GM12892 (cell line): ENCODE results near the gene ATP9B.

Experiments
- DNase-seq: peaks from one replicate; pipeline ENCODE4 v3.0.0; 2011; ENCODE audit not compliant: insufficient read length
- FAIRE-seq: peaks from 2 replicates; lab custom pipeline; 2011; peaks lifted over from hg19 to GRCh38; lab: Jason Lieb, UNC
- POLR2A ChIP-seq: IDR thresholded peaks from 2 replicates; pipeline ENCODE4 v1.6.1; 2011; ENCODE audit warnings: low read depth, low read length, control low read depth
- POLR2AphosphoS5 ChIP-seq: IDR thresholded peaks from 2 replicates; pipeline ENCODE4 v1.6.1; 2011; ENCODE audit warnings: low read depth, low read length, control low read depth
- TAF1 ChIP-seq: IDR thresholded peaks from 2 replicates; pipeline ENCODE4 v1.6.1; 2011; ENCODE audit warnings: low read depth, mild to moderate bottlenecking, control low read depth, low read length, borderline replicate concordance

ATP9B gene

DNA sequence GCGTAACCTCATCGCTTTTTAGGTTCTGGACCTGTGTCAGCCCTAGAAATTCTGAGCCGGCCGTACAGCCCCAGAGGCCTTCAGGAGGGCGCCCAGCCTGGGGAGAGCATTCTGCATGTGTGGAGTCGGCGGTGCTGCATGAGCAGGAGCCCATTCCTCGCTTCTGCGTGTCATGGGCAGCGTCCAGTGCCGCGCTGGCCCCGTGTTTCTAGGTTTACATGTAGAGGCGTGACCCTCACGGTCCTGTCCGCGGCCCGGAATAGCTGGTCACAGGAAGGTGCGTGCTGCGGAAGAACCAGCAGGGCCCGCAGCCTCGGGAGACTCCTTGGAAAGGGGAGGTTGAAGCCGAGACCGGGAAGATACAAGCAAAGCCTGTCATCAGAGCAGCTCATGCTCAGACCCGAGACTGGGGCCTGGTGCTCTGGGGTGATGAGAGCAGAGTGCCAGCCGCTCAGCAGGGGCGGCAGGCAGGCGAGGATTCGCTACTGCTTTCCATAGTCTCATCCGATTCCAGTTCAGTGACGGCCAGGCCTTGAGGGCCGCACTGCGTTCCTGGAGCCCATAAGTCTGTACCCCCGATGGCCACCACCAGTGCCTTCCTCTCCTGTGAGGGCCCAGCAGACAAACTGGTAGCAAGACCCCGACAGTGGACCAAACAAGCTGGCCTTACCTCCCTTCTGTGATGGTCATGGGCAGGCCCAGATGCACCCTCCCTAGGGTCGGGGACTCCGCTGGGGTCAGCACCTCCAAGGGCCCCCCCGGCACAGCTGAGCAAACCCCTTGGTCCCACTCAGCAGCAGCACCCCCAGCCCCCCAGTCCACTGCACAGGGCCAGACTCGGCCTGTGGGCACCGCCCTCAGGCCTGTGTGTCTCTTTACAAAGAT lies 311.0 kb downstream of the ATP9B start:
- TF ChIP-seq TAF1 (no peak), POLR2AphosphoS5 (no peak), POLR2A (no peak)
- no peak for DNase-seq
- FAIRE-seq: no peak

DNA sequence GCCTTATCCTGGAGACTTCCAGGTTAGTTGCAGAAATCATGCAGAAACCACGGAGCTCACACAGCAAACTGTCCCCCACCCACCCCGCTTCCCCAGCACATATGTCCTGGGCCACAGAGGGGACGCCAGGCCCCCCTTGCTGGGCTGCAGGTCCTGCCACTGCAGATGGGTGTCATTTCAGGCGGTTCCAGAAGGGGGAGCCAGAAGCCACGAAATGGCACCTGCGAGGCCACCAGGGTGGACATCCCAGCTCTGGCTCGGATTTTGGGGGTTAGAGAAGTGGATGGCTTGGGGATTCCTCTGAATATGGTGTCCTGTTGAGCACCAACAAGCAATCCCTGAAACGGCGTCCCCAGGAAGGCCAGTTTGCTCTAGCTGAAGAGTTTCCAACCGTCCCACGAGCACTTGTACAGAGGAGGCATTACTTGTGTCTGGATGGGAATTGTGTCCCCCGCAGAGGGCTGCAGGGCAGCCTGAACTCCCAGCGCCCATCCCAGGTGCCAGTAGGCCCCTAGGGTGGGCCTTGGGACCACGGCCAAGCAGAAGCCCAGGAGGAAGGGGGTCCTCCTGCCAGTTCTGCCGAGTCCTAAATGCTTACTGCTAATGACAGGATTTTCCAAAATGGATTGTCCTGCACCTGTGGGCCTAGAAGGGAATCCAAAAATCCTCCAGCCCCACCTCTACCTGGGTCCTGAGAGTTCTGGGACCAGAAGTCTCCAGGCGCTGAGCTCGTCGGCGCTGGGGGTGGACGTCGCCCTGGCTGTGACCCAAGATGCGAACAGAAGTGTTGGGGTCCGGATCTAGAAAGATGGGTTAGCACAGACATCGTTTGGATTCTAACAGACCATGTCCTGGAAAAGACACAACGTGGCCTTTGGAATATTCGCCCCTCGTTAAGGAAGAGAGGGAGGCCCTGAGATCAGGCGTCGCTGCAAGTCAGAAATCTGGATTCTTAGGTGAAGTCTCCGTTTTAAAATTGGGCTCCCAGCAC lies 311.9 kb downstream of the ATP9B start:
- DNase-seq (peak; percentile 83), FAIRE-seq (peak; percentile 38)
- TF ChIP-seq POLR2AphosphoS5: no peak
- no peak for TF ChIP-seq POLR2A
- TF ChIP-seq TAF1: no peak

DNA sequence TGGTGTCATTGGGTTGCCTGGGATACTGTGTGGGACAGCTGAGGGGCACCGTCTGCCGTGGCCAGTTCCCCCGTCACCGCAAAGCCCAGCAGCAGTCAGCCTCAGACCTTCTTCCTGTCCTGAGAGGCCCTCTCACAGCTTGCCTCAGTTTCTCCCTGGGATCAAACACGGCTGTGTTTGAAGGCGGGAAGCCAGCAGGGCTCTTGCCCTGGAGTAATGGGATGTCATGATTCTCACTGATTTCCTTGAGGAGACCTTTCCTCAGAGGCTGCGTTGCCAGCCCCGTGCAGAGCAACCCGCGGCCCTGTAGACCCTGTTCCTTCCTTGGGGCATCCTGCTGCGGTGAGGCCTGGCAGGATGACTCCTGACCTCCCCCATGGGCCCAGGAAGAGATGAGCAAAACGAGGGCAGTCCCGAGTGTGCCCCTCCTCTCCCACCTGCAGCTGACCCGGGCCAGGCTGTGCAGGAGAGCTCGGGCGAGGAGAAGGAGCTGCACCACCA lies 312.7 kb downstream of the ATP9B start:
- TF ChIP-seq POLR2AphosphoS5: no peak
- TF ChIP-seq TAF1: no peak
- TF ChIP-seq POLR2A: no peak
- FAIRE-seq (no peak), DNase-seq (no peak)

DNA sequence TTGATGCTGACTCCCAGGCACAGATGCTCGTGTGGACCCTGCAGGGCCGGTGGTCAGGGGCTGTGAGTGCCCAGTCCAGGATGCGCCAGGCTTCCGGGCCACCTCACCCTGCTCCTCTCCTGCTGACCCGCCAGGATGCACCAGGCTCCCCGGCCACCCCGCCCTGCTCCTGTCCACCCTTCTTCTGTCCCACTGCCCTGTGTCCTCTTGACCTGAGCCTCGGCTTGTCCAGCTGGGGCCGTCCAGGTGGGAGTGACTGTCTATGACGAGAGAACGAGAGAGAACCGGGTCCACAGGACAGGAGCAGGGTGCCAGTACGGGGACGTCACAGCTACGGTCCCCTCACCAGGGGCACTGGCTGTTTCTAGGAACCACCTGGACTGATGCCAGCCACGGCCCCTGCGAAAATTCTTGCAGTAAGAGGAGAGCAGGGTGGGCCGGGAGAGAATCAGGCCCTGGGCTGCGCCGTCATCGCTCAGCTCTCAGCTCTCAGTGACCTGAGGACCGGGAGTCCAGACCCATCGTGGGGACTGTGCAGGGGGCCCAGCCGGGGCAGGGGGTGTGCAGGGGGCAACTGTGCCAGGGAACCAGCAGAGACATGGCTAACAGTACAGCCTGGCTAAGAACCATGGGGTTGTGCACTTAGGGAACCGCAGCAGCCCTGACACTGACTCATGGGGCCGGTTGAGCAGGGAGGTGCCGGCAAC lies 313.6 kb downstream of the ATP9B start:
- DNase-seq (no peak), FAIRE-seq (no peak)
- TF ChIP-seq POLR2AphosphoS5: no peak
- TF ChIP-seq POLR2A: no peak
- TF ChIP-seq TAF1: no peak

DNA sequence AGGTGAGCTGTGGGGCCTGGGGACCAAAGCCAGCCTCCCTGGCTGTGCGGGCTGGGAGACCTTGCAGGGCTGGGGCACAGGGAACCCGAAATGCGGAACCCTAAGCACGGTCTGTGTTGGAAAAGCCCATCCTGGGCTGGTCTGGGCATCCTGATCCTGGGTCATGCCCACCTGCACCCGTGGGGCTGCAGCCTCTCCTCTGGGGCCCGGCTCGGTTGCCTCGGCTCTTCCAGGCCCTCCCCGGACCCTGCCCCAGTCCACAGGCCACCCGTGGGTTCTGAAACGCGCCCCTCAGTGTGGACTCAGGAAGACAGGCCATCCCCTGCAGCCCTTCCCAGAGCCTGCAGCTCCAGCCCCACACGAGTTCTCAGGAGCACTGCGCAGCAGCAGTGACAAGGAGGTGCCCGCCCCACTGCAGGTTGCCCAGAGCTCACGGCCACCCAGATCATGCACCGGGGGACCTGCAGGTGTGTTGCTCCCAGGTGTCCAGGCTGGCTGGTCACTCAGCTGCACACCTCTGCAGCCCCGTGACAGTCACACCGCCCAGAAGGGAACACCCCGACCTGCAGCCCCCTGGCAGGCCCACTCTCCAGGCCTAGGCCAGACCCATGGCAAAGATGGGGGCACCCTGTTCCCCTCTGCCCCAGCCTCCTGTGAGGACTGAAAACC lies 314.3 kb downstream of the ATP9B start:
- DNase-seq (no peak), FAIRE-seq (no peak)
- no peak for TF ChIP-seq POLR2A
- no peak for TF ChIP-seq TAF1
- TF ChIP-seq POLR2AphosphoS5: no peak

DNA sequence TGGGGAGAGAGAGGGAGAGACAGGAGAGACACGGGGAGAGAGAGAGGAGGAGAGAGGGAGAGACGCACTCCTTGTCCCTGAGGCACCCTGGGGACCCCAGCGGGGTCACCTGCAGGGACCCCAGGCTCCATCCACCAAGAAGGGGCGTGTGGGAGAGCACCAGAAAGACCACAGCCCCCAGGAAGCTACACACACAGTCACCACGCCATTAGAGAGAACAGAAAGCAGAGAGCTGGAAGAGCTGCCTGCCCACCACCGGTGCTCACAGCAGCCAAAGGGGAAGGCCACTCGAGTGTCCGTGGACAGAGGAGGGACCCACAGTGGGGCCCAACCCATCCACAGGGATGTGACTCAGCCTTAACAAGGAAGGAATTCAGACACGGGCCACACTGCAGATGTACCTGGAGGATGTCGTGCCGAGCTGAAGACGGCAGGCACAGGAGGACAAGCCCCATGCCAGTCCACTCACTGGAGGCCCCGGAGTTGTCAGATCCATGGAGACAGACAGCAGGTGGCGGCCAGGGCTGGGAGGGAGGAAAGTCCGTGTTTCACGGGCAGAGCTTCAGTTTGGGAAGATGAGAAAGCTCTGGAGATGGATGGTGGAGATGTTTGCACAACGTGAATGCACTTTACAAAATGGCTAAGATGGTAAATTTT lies 315.1 kb downstream of the ATP9B start:
- no peak for DNase-seq
- FAIRE-seq: no peak
- no peak for TF ChIP-seq TAF1
- no peak for TF ChIP-seq POLR2AphosphoS5
- TF ChIP-seq POLR2A: no peak

DNA sequence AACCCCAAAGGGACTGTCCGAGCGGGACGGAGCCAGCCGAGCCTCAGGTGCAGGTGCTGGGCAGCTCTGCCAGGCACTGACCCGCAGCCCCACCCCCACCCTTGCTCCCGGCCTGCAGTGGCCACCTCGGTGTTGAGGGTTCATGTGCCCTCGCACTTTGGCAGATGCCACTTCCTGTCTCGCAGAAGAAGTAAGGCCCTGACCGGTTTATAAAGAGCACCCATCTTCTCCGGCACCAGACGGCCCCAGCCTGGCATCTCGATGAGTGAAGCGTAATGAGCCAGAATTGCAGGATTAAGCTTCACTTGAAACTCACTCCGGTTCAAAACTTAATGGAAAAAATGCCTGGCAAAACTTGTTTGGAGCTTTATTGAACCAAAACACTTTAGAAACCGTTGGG lies 315.6 kb downstream of the ATP9B start:
- TF ChIP-seq POLR2A (no peak), POLR2AphosphoS5 (no peak), TAF1 (no peak)
- DNase-seq (no peak), FAIRE-seq (no peak)

DNA sequence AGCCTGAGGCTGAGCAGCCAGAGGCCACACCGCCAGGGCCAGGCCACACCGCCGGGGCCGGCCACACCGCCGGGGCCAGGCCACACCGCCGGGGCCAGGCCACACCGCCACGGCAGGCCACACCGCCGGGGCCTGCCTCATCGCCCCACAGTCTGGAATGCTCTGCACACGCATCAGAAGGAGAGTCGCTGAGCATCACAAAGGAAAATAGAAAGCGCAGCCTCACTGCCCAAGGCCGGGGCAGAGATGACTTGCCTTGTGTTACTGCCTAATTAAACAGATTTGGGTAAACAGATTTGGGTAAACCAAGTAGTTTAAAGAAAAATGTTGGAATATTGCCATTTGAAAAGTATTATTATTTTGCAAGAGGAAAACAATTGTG lies 316.1 kb downstream of the ATP9B start:
- no peak for DNase-seq
- no peak for FAIRE-seq
- no peak for TF ChIP-seq POLR2A
- TF ChIP-seq POLR2AphosphoS5: no peak
- no peak for TF ChIP-seq TAF1

DNA sequence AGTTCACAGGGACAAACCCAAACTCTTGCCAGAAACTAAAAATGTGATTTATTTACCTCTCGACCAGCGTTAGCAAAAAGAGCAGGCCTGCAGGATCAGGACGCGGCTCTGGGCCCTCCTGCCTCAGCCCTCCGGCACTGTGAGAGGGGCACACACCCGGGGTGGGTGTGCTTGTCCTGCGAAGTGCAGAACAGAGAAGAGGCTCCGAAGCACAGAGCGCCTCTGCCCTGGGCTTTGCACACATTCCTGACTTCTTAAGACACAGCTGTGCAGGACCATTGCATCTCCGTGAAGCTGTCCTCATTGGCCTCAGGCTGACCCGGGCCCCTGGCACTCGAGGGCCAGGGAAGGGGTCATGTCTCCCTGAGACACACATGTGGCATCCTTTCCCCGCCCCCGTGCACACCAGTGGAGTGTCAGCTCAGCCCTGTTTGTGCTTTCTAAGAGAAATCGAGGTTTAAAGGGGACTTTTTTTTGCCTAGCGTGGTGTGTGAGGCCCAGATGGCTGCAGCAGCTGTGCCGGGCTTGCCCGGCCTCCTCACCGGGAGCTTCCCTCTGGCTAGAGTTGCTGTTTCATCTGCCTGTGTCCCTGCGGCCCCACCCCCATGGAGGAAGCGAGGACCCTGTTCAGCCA lies 316.6 kb downstream of the ATP9B start:
- FAIRE-seq (no peak), DNase-seq (no peak)
- TF ChIP-seq POLR2AphosphoS5 (no peak), POLR2A (no peak), TAF1 (no peak)

DNA sequence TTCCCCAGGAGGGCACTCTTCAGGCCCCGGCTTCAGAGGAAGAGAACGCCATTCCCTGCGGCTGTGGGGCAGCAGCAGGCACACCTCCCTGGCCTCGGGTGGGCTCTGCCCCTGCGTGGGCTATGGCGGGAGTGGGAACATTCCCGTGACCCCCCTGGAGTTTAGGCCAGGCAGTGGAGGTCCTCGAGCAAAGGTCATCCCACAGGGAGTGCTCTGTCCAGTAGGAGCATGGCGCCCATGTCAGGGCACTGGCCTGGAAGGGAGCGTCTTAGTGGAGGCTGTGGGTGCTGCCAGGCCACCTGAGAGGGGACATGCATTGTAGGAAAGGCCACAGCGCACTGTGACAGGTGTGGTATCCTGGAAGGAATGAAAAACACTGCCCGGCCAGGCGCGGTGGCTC lies 317.4 kb downstream of the ATP9B start:
- DNase-seq: no peak
- TF ChIP-seq POLR2A (no peak), POLR2AphosphoS5 (no peak), TAF1 (no peak)
- no peak for FAIRE-seq

DNA sequence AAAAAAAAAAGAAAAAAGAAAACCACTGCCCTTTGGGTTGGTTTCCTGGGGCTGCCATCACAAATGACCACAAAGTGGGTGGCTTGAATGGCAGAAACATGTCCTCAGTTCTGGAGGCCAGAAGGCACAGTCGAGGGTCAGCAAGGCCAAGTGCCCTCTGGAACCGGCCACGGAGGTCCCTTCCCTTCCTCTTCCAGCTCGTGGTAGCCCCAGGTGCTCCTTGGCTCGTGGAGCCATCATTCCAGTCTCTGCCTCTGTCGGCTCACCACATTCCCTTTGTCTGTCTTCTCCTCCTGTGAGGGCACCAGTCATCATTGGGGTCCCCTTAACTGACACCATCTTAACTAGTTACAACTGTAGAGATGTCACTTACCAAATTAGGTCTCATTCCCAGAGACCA lies 318.0 kb downstream of the ATP9B start:
- FAIRE-seq (no peak), DNase-seq (no peak)
- no peak for TF ChIP-seq POLR2A
- TF ChIP-seq TAF1: no peak
- TF ChIP-seq POLR2AphosphoS5: no peak
